Hematopoietic multipotent progenitor cell treated with erythropoietin and hydrocortisone succinate and interleukin-3 and kit ligand, for 17 days (in vitro differentiated cells): Measurements from ENCODE around the gene EID1.
"Not testable (repeated sequence)": the region's sequence is repeated elsewhere in the genome, so short reads cannot be mapped to it uniquely, and the experiment has no call there.

Experiments used
- DNase-seq: peaks from one replicate; pipeline ENCODE4 v3.0.0-alpha.2; 2015; ENCODE audit warnings: low spot score

Gene EID1

GRCh38 chr15:48869966-48870365, 8.0 kb upstream of the EID1 start:
- no peak for DNase-seq

GRCh38 chr15:48871542-48871941, 6.4 kb upstream of the EID1 start:
- DNase-seq: no peak

GRCh38 chr15:48872632-48873031, 5.3 kb upstream of the EID1 start:
- DNase-seq: no peak

DNA sequence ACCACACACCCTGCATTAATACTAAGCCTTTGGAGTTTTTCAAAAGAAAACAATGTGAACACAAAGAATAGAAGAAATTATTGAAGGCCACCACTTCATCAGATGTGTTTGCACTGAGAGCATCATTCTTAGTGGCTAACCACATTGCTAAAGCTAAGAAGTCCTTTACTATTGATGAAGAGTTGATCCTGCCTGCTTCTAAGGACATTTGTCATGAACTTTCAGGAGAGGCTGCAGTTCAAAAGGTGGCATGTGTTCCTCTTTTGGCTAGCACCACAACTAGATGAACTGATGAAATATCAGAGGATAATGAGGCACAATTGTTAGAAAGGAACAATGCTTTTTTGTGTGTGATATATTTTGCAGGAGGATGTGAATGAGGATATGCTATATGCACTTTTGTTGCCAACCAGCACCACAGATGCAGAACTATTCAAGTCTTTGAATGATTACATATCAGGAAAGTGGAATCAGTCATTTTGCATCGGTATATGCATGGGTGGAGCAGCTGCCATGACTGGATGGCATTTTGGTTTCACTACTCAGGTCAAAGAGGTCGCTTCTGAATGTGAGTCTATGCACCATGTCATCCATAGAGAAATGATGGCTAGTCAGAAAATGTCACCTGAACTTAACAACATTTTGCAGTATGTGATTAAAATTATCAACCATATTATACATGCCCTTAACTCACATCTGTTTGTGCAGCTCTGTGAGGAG, 2.5 kb upstream of the EID1 start:
- no peak for DNase-seq

DNA sequence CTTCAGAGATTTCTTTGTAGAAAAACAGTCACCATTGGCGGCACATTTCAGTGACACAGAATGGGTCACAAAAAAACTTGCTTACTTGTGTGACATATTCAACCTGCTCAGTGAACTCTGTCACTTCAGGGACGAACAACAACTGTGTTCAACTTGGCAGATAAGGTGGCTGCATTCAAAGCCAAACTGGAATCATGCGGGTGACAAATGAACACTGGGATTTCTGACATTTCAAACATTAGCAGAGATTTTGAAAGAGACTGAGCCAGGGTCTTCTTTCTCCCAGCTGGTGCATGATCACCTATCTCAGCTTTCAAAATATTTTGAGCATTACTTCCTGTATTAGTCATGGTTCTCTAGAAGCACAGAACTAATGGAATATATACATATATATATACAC, 1.9 kb upstream of the EID1 start:
- DNase-seq: no peak

- DNase-seq: no peak
Observed at GRCh38 chr15:48880070-48880634, 2.2 kb downstream of the EID1 start.

- DNase-seq: no peak
Observed at GRCh38 chr15:48883699-48884098, 5.8 kb downstream of the EID1 start.

DNA sequence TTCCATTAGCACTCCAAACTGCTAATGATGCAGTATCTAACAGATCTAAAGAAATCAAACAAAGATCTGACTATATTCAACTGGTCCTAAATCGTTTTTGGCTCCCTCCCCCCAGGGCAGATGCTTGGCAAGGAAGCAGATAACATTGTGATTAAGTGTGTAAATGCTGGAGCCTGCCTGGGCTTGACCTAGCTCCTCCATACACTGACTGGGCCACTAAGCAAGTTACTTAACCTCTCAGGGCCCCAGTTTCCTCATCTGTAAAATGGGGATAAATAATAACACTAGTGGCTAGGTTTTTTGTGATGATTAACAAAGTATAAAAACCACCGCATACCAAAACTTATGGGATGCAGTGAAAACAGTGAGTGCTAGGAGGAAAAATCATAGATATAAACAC, 9.2 kb downstream of the EID1 start:
- DNase-seq: no peak

DNA sequence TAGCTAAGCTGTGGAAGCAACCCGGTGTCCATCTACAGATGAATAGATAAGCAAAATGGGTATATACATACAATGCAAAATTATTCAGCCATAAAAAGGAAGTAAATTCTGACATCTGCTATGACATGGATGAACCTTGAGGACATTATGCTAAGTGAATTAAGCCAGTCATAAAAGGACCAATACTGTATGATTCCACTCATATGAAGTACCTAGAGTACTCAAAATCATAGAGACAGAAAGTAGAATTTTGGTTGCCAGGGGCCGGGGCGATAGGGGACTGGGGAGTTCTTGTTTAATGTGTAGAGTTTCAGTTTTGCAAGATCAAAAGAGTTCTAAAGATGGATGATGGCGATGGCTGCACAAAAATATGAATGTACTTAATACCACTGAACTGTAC, 10.3 kb downstream of the EID1 start:
- DNase-seq: no peak

GRCh38 chr15:48888836-48889235, 10.9 kb downstream of the EID1 start:
- no peak for DNase-seq

GRCh38 chr15:48889925-48890324, 12.0 kb downstream of the EID1 start:
- DNase-seq: no peak

- DNase-seq: no peak
Observed at GRCh38 chr15:48890375-48890972, 12.5 kb downstream of the EID1 start.

GRCh38 chr15:48891232-48891765, 13.4 kb downstream of the EID1 start:
- DNase-seq: no peak

DNA sequence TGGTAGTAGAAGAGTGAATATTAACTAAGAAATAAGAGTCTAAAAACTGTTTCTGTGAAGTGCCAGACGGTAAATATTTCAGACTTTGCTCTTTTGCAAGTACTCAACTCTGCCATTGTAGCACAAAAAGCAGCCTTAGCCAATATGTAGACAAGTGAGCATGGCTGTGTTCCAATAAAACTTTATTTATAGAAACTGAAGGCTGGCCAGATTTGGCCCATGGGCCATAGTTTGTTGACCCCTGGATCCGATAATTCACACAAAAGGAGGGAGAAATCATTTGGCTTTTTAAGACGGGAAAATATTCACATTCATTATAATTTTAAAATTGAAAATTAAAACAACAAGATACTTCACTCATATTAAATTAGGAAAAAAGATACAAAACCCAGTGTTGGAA, 15.4 kb downstream of the EID1 start:
- no peak for DNase-seq

GRCh38 chr15:48896869-48897814, 19.2 kb downstream of the EID1 start:
- DNase-seq: no peak

GRCh38 chr15:48898032-48898431, 20.1 kb downstream of the EID1 start:
- no peak for DNase-seq

DNA sequence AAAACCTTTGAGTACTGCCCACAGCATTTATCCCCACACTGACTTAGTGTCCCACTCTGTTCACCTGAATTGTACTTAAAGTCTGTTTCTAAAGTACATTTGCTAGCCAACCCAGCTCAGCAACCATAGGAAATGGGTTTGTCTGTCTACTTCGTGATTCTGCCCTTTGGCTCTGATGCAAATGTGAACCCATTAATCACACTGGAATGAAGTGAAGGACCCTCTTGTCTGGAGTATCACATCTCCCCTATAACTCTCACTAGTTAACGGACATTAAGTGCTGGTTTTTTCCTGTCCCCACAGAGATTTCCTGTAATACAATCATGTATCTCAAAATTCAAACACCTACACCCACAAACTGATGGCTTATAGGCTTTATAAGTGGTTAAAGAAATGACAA, 20.5 kb downstream of the EID1 start:
- DNase-seq: no peak

DNA sequence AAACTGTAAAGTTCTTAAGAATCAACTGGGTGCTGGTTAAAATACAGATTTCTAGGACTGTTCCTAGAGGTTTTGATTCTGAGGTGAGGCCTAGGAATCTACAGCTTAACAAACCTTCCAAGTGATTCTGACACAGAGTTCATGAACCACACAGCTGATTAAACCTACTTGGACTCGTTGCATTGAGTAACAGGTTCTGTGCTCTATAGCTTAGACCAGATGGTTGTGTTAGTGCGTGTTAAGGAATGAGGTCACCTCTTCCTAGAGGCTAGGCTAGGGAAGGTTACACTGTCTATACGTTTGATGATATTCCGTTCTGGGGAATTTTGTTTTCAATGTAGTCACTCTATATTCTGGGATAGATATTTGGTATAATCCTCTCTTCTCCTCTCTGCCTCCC, 21.9 kb downstream of the EID1 start:
- DNase-seq: no peak

- DNase-seq: no peak
Observed at GRCh38 chr15:48904758-48905157, 26.8 kb downstream of the EID1 start.

DNA sequence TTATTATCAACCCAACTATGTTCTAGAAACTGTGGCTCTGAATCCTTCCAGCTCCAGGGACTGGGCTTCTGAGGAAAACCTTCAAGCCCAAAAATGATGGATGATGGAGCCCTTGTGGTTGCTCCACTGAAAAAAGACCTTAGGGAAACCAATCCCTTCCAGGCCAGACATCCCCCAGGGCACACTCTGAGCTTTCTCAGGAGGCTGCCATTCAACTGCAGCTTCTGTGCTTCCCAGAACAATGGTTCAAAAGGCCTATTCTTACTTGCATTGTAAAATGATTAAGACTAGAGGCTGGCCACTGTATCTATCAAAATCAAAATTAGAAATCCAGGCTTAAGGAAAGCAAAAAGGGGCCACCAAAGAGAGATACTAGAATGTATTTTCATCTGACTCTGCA, 27.3 kb downstream of the EID1 start:
- DNase-seq: no peak

DNA sequence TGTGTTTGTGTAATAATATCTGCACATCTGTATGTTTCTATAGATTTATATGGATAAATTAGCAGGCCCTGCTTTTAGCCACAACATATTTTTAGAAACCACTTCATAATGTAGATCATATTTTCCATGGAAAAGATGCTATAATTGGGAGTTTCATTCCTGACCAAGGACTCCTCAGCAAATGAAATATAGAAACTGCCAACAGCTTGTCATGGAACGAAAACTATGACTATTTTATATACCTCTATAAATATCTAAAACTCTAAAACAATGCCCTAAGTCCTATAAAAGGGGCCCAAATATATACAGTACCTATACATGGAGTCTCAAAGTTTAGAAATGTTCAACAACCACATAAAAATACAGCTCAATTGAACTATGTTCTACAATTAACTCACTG, 27.9 kb downstream of the EID1 start:
- DNase-seq: no peak

DNA sequence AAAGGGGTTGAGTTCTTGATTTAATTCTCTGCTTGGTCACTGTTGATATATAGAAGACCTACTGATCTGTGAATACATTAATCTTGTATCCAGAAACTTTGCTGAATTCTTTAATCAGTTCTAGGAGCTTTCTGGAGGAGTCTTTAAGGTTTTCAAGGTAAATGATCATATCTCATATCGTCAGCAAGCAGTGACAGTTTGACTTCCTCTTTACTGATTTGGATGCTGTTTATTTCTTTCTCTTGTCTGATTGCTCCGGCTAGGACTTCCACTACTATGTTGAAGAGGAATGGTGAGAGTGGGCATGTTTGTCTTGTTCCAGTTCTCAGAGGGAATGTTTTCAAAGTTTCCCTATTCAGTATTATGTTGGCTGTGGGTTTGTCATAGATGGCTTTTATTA, 31.4 kb downstream of the EID1 start:
- not testable (repeated sequence) for DNase-seq
